ENCODE results near the gene PTCHD1. TPM values are rescaled to one million over a fixed set of nuclear protein-coding genes. Genes with fewer than 3 reads are reported as not detected.

PTCHD1 gene
- polyA plus RNA-seq, 1 donor from 2014 or later, result 10.0 TPM

- H3K4me3 ChIP-seq (ENCODE audit: low read length), result no peak overlapping the region
- no peak overlapping the region for H3K9ac ChIP-seq (ENCODE audit: low read length)
- no peaks in the 10 kb centered on the region for H3K79me2 ChIP-seq (replicated peaks; ENCODE audit: insufficient read depth, low read length)
- H3K4me2 ChIP-seq (ENCODE audit: low read length), result no peak overlapping the region
- H3K27ac ChIP-seq (ENCODE audit: low read length), result no peak overlapping the region
- H4K20me1 ChIP-seq (ENCODE audit: insufficient read depth), result no peaks in the 10 kb centered on the region
- no peaks in the 10 kb centered on the region for H3K27me3 ChIP-seq (ENCODE audit: insufficient read depth, low read depth, low read length)
- H3K9me3 ChIP-seq (ENCODE audit: low read length), result no peaks in the 10 kb centered on the region
- no peaks in the 10 kb centered on the region for H3F3A ChIP-seq (ENCODE audit: insufficient read depth, low read length, poor library complexity, severe bottlenecking)
- H3K36me3 ChIP-seq (ENCODE audit: insufficient read depth, low read length), result no peaks in the 10 kb centered on the region
- no peak overlapping the region for H2AFZ ChIP-seq (ENCODE audit: low read depth, low read length)
- no peak for TF ChIP-seq SMC3 (conservative IDR thresholded peaks at IDR 0.05; ENCODE audit: poor library complexity)
- H3K9me2 ChIP-seq (ENCODE audit: insufficient read depth, low read length), result no peaks in the 10 kb centered on the region
Observed at GRCh38 chrX:23287191-23287725, 47.4 kb upstream of the PTCHD1 start.

GRCh38 chrX:23292354-23292987 is 42.2 kb upstream of the PTCHD1 start:
- no peak for TF ChIP-seq TAF1 (IDR thresholded peaks at IDR 0.05; ENCODE audit: low read depth)
- no peak for TF ChIP-seq MXI1 (conservative IDR thresholded peaks at IDR 0.05; ENCODE audit: poor library complexity, severe bottlenecking)
- TF ChIP-seq REST (IDR thresholded peaks at IDR 0.05; ENCODE audit: borderline replicate concordance), result no peak
- no peak for TF ChIP-seq RAD21 (conservative IDR thresholded peaks at IDR 0.05)
- no peak for TF ChIP-seq EZH2 (IDR thresholded peaks at IDR 0.05; ENCODE audit: borderline replicate concordance, insufficient read depth, low read length, poor library complexity, severe bottlenecking)
- no peak for TF ChIP-seq CTCF (IDR thresholded peaks at IDR 0.05; ENCODE audit: poor library complexity, severe bottlenecking)
- TF ChIP-seq POLR2AphosphoS5 (IDR thresholded peaks at IDR 0.05), result no peak
- TF ChIP-seq EP300 (conservative IDR thresholded peaks at IDR 0.05; ENCODE audit: poor library complexity, severe bottlenecking), result no peak
- TF ChIP-seq SMC3 (conservative IDR thresholded peaks at IDR 0.05; ENCODE audit: poor library complexity), result no peak
- Histone ChIP-seq H3K36me3 (ENCODE audit: insufficient read depth, low read length) (no peaks in the 10 kb centered on the region), H4K20me1 (ENCODE audit: insufficient read depth) (no peaks in the 10 kb centered on the region), H2AFZ (ENCODE audit: low read depth, low read length) (no peak overlapping the region), H3K9me3 (ENCODE audit: low read length) (no peaks in the 10 kb centered on the region), H3K4me2 (ENCODE audit: low read length) (no peak overlapping the region), H3F3A (ENCODE audit: insufficient read depth, low read length, poor library complexity, severe bottlenecking) (no peaks in the 10 kb centered on the region), H3K79me2 (replicated peaks; ENCODE audit: insufficient read depth, low read length) (no peaks in the 10 kb centered on the region), H3K27me3 (ENCODE audit: insufficient read depth, low read depth, low read length) (no peaks in the 10 kb centered on the region), H3K4me3 (ENCODE audit: low read length) (no peak overlapping the region), H3K9ac (ENCODE audit: low read length) (no peak overlapping the region), H3K9me2 (ENCODE audit: insufficient read depth, low read length) (no peaks in the 10 kb centered on the region), H3K27ac (ENCODE audit: low read length) (no peak overlapping the region)
